NCI-H1048 (cell line): Measurements from ENCODE around the gene VRK1.

ENCODE experiments used
- DNase-seq: peaks from one replicate; lab custom pipeline; 2025; lab: John Stamatoyannopoulos, UW

The VRK1 gene

DNA sequence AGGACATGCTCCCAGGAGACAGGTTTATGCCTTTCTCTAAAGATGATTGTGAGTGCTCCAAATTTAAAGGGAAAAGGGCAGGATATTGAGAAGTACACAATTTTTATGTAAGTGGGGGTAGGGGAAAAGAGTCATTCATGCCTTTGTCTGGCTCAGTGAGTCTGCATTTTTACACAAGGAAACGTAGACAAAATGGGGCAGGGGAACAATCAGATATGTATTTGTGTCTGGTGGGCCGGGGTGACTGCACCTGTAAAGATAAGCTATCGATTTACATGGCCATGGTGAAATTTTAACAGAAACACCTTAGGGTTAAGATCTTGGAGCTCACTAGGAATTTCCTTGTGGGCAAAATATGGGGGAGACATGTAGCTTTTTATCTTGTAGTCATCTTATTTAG lies 123.6 kb downstream of the VRK1 start:
- DNase-seq: no peak

DNA sequence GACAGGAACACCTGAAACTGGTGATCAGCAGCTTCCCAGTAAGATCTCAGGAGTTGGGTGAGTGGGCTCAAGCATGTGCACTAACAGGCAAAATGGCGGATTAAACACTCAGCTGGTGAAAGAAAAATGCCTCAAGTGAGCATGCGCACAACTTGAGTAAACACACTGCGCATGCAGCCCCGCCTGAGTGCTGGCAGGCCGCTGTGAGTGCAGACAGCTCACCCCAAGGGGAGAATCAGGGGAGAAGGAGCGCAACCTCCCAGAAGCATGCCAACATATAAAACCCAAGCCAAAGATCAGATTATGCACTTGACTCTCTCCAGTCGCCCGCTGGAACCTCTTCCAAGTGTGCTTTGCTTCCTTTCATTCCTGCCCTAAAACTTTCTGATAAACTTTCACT lies 125.8 kb downstream of the VRK1 start:
- DNase-seq: no peak

DNA sequence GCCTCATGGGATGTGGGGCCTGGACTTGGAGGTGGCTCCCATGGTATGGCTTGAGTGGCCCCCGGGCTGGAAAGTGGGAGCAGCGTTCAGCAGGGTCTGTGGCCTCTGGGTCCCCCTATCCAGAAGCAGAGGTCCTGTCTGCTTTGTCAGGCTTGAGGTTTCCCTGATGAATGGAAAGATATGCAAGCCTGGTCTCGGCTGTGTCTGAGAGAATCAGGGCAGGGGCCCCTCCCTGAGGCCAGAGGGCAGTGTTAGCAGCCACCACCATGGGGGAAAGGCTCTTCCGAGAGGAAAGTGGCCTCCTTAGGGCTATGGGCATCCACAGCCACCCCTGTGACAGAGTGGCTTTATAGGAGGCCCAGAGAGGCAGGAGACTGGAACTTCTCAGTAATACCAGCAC lies 128.2 kb downstream of the VRK1 start:
- no peak for DNase-seq

DNA sequence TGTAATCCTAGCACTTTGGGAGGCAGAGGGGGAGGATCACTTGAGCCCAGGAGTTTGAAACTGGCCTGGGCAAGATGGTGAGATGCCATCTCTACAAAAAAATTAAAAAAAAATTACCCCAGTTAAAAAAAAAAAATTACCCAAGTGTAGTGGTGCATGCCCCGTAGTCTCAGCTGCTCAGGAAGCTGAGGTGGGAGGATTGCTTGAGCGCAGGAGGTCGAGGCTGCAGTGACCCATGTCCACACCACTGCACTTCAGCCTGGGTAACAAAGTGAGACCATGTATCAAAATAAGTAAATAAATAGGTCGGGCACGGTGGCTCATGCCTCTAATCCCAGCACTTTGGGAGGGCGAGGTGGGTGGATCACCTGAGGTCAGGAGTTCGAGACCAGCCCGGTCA lies 128.8 kb downstream of the VRK1 start:
- DNase-seq: no peak

DNA sequence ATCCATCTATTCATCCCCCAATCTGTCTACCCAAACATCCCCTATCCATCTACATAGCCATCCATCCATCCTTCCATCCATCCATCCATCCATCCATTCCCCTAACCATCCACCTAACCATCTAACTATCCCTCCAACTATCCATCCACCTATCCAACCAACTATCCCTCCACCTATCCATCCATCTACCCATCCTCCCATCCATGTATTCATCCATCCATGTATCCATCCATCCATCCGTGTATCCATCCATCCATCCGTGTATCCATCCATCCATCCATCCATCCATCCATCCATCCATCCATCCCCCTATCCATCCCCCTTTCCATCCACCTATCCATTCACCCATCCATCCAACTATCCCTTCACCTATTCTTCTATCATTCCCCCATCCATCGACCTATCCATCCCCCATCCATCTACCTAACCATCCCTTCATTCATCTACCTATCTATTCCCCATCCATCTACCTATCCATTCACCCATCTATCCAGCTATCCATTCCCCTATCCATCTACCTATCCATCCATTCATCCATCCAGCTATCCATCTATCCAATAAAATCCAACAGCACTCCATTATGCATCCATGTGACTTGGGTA lies 131.7 kb downstream of the VRK1 start:
- no peak for DNase-seq

DNA sequence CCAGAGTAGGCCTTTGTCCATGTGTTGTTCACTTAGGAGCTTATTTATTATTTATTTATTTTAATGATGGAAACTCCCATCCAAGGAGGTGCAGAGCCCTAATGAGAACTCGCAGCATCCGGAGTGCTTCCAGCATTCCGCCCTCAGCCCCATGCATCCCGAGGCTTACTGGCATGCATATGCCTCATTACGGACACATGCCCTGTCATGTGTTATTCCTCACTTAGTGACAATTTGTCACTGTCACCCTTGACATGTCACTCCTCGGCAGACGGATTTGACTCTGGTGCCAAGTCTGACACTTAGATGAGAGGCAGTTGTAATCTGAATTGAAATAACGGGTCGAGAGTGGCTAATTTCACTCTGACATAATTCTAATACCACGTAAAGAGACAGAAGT lies 132.8 kb downstream of the VRK1 start:
- DNase-seq: no peak

DNA sequence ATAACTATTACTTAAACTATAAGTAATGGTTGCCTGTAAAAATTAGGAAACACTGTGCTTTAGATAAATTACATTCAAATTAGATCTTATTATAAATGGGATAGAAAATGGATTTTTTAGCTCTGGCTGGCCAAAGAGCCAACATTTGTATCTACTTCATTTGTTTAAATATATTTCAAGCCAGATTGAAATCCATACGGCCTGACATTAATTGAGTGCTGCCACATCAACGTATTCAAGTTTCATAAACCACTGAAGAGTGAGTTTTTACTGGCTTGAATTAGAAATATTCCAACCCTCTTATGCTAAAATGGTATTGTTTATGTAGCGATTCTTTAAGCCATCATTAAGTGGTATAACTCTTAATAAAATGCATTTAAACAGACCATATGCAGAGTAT lies 133.3 kb downstream of the VRK1 start:
- no peak for DNase-seq
